Endothelial cell of umbilical vein (primary cell): ENCODE data around the gene LOXL4.

Experiments
- CTCF ChIP-seq, 2 donors: IDR thresholded peaks; 1 replicate in 1 of 2; 2 replicates in 1 of 2; pipeline ENCODE4 v1.5.1; 2011; ENCODE audit warnings: low read length in 2 of 2, mild to moderate bottlenecking in 2 of 2, moderate library complexity in 2 of 2, control low read depth in 1 of 2, inconsistent platforms in 1 of 2, low read depth in 1 of 2; ENCODE audit not compliant: insufficient read depth in 1 of 2; ENCODE audit errors: extremely low read depth in 1 of 2
- EZH2 ChIP-seq: IDR thresholded peaks from 2 replicates; pipeline ENCODE4 v1.6.1; 2012; ENCODE audit warnings: borderline replicate concordance, low read depth, mild to moderate bottlenecking, moderate library complexity, low read length, inconsistent platforms; ENCODE audit not compliant: severe bottlenecking
- FOS ChIP-seq: IDR thresholded peaks from 2 replicates; pipeline ENCODE4 v1.6.1; 2011; ENCODE audit warnings: mild to moderate bottlenecking, low read length, moderate library complexity, borderline replicate concordance; ENCODE audit not compliant: insufficient read depth
- JUN ChIP-seq: IDR thresholded peaks from 2 replicates; pipeline ENCODE4 v1.6.1; 2011; ENCODE audit warnings: borderline replicate concordance, low read depth; ENCODE audit not compliant: insufficient read length, insufficient read depth
- MYC ChIP-seq: IDR thresholded peaks from one replicate; pipeline ENCODE4 v1.6.1; 2011; ENCODE audit warnings: mild to moderate bottlenecking, low read depth, low read length
- POLR2A ChIP-seq: IDR thresholded peaks from 2 replicates; pipeline ENCODE4 v1.6.1; 2012; ENCODE audit warnings: low read depth, mild to moderate bottlenecking, control low read depth, low read length
- POLR2AphosphoS5 ChIP-seq: IDR thresholded peaks from 2 replicates; pipeline ENCODE4 v1.6.1; 2012; ENCODE audit warnings: low read depth, mild to moderate bottlenecking, control low read depth, low read length, moderate library complexity; ENCODE audit not compliant: insufficient read depth
- TF ChIP-seq, protein P1 (sequence below): IDR thresholded peaks from 2 replicates; pipeline ENCODE4 v1.6.1; 2011; ENCODE audit not compliant: insufficient read depth, insufficient read length

- no peak for TF ChIP-seq EZH2
- no peak for TF ChIP-seq CTCF (IDR thresholded peaks at IDR 0.05; ENCODE audit: extremely low read depth in 1 of 2, insufficient read depth in 1 of 2, low read depth in 1 of 2, low read length in 2 of 2)
- TF ChIP-seq JUN, result no peak
- no peak for TF ChIP-seq POLR2AphosphoS5
- TF ChIP-seq POLR2A, result no peak
- TF ChIP-seq, protein P1, sequence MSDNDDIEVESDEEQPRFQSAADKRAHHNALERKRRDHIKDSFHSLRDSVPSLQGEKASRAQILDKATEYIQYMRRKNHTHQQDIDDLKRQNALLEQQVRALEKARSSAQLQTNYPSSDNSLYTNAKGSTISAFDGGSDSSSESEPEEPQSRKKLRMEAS, result no peak
- no peak for TF ChIP-seq FOS
- no peak for TF ChIP-seq MYC
Measured at GRCh38 chr10:98270786-98271185, 2.8 kb upstream of the LOXL4 start.
